DLD1 (cell line): ENCODE results near the gene DPM1.
"Not testable (repeated sequence)": the region's sequence is repeated elsewhere in the genome, so short reads cannot be mapped to it uniquely, and the experiment has no call there.

Source experiments
- in situ Hi-C: cut with HindIII; loops from 2 replicates; pipeline ENCODE4 v1.10.0; 2017; ENCODE audit warnings: low sequenced_read_pairs

The DPM1 gene

DNA sequence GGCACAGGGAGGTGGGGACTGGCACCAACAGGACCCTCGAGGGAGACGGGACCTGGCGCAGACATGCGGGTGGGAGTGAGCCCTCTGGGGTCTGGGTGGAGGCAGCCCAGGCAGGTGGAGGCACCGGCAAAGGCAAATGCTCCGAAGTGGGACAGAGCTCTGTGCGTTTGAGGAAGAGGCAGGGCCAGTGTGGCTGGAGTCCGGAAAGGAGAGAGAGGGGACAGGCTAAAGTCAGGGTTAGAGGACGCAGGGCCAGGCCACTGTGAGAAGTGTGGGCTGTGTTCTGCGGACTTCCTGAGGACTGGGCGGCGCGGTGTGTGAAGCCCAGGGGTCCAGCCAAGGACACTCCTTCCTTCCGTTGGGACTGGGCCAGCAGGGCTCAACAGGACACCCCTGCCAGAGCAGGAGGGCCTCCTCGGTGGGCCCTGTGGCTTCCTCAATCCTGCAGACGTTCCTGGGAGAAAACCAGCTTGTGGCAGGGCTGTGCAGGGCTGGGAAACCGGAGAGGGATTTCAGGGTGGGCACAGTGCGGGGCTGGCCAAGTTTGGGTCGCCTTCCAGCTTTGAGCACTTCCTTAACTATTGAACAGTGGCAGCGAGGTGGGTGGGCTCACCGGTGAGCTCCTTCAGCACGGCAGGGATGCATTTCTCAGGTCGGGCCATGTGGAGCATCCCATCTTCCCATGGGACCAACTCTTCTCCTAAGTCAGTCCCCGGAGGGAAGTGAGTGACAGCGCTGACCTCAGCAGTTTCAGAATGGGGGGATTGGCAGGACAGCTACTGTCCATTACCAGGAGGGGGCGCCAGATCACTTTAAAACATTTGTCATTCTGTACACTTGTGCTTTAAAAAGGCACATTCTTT, 22.8 kb upstream of the DPM1 start:
- in situ Hi-C loops = no loop called here

DNA sequence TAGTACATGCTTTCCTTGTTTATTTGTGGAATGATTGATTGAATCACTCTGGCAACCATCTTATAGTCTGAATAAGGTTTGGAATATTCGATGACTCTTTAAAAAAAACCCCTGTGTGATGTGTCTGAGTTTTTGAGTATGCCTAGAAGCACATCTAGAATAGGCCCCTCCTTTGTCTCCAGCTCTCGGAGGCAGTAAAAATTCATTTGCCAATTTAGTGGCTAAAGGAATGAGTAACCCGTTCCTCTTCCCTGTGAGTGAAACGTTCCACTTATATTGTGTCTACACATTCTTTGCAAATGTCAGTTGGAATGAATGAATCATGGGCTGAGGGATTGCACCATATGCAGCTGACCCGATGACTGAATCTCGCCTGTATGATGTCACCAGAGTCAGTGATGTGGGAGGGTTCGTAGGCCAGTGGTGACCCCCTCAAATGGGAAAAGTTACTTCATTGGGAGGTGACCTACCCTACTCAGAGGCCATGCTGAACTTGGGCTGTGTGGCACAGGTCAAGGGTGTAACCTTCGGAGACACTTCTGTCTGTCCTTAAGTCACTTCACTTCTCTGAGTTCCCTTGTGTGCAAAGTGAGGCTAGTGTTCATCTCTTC, 21.8 kb upstream of the DPM1 start:
- in situ Hi-C loops = no loop called here

DNA sequence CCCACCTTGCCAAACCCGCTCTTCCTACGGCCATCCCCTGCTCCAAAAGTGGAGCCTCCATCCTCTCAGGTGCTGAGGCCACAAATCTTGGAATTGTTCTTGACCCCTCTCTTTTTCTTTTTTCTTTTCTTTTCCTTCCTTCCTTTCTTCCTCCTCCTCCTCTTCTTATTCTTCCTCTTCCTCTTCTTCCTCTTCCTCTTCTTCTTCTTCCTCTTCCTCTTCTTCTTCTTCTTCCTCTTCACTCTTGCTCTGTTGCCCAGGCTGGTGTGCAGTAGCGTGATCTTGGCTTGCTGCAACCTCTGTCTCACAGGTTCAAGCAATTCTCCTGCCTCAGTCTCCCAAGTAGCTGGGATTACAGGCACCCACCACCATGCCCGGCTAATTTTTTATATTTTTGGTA, 20.2 kb upstream of the DPM1 start:
- in situ Hi-C loops = not testable (repeated sequence)

DNA sequence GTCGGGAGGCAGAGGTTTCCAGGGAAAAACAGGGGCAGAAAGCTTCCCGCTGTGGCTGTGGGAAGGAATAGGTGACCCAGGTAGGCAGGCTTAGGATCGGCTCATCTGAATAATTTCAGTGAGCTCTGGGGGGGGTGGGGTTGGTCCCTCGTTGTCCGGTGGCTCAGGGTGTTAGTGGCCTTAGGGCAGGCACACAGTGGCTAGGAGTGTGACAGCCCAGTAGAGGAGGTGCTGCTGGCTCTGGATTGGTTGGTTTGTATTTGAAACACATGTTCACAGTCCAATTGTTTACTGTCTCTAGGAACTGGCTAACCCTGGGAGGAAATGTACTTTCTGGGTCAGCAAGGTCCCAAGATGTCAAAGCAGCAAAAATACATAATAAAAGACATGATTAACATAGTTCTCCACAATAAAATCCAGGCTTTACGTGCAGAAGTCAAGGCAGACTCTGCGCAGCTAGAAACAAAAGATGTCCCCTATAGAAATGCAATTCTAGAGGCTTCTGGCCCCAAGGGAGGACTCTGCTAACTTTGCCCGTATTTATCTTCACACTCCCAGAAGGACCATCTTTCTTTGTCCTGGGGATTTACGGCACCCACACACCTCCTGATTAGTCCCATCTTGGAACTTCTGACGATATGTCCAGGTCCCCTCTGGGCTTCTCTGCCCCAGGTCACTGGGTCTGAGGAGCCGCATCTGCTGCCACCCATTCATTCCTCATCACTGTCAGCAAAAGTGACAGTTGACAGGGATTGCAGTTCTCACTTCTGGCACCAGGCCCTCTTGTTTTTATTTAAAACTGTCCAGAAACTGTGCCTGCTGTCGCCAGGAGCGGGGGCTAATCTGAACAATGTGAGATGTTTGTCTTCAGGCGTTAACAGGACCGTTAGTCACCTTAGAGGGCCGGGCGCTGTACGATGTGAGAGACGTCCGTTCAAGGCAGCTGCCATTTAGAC, 19.0 kb upstream of the DPM1 start:
- in situ Hi-C loops = no loop called here

DNA sequence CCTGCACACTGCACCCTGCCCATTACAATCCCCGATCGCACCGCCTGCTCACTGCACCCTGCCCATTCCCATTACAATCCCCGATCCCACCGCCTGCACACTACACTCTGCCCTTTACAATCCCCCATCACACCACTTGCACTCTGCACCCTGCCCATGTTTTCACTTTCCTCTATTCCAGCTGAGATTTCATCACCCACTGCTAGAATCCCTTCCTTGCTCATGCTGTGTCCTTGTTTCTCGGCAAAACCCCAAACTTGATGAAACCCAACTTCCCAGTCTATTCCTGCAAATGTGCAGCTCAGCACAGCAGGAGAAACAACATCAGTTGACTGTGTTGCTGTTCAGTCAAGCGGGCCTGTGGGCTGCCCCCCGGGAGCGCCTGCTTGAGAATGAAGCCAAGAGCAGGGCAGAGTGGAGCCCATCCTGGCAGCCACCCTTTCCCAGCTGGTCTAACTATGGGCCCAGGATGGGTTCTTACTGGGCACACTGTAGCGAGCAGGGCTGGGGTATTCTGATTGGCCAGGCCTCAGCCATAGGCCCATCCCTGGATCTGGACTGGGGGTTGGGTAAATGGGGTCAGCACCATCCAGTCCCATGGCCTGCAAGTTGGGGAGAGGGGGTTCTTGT, 17.5 kb upstream of the DPM1 start:
- in situ Hi-C loops = no loop called here

DNA sequence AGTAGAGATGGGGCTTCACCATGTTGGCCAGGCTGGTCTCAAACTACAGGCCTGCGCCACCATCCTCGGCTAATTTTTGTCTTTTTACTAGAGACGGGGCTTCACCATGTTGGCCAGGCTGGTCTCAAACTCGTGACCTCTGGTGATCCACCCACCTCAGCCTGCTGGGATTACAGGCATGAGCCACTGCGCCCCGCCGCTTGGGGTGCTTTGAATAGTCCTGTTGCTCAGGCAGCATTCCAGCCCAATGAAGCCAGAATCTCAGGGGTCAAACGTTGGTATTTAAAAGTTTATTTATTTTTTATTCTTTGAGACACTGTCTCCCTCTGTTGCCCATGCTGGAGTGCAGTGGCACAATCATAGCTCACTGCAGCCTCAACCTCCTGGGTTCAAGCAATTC, 11.6 kb upstream of the DPM1 start:
- in situ Hi-C loops = no loop called here

DNA sequence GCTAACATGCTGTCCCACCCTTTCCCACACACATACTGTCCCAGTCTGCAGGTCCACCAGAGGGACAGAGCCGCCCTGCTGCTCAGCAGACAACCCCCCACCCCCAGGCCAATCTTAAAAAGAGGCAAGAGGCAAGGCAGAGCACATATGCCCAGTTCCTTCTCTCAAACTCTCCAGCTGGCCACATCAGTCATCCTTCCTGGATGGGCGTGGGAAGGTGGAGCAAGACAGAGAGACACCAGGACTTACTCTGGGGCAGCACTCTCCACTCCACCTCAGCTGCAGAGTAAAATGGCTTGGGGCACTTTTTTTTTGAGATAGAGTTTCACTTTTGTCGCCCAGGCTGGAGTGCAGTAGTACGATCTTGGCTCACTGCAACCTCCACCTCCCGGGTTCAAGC, 11.1 kb upstream of the DPM1 start:
- in situ Hi-C loops = no loop called here

DNA sequence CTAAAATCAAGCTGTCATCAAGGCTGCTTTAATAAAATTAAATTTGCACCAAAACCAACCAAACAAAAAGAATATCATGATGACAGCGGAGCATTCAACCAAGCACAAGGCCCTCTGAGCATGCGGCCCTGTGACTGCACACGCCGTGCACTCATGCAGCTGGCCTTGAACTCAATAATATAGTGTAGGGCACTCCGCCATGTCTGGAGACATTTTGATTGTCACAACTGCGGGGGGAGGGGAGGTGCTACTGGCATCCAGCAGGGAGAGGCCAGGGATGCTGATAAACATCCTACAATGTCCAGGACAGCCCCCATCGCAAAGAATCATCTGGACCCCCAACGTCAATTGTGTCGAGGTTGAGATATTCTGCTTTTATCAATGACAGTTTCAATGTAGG, 10.0 kb upstream of the DPM1 start:
- in situ Hi-C loops = no loop called here

DNA sequence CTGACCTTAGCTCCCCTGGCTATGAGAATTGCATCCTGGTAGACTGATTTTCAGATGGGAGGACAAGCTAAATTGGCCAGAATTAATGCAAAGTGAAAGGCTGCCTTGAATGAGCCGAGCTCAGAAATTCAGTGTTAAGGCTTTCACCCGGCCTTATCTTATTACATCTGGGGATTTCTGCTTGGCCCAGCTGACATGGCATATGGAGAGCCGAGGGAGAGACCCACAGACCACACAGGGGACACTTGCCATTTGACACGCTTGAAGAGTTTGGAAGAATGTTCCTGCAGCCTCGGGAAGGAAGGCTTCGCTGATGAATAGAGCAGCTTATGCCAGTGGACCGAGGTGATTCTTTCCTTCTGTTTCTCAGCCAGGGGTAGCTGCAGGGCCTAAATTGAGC, 9.3 kb upstream of the DPM1 start:
- in situ Hi-C loops = no loop called here

DNA sequence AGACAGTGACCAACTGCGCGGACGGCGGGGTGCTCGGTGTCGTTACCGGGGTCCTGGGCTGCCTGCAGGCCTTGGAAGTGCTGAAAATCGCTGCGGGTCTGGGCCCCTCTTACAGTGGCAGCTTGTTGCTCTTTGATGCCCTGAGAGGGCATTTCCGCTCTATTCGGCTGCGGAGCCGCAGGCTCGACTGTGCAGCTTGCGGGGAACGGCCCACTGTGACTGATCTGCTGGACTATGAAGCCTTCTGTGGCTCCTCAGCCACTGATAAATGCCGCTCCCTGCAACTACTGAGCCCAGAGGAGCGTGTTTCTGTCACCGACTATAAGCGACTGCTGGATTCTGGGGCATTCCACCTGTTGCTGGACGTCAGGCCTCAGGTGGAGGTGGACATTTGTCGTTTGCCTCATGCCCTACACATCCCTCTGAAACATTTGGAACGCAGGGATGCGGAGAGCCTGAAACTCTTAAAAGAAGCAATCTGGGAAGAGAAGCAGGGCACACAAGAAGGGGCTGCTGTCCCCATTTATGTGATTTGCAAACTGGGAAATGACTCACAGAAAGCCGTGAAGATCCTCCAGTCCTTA, 1.3 kb upstream of the DPM1 start:
- in situ Hi-C loops = no loop called here

DNA sequence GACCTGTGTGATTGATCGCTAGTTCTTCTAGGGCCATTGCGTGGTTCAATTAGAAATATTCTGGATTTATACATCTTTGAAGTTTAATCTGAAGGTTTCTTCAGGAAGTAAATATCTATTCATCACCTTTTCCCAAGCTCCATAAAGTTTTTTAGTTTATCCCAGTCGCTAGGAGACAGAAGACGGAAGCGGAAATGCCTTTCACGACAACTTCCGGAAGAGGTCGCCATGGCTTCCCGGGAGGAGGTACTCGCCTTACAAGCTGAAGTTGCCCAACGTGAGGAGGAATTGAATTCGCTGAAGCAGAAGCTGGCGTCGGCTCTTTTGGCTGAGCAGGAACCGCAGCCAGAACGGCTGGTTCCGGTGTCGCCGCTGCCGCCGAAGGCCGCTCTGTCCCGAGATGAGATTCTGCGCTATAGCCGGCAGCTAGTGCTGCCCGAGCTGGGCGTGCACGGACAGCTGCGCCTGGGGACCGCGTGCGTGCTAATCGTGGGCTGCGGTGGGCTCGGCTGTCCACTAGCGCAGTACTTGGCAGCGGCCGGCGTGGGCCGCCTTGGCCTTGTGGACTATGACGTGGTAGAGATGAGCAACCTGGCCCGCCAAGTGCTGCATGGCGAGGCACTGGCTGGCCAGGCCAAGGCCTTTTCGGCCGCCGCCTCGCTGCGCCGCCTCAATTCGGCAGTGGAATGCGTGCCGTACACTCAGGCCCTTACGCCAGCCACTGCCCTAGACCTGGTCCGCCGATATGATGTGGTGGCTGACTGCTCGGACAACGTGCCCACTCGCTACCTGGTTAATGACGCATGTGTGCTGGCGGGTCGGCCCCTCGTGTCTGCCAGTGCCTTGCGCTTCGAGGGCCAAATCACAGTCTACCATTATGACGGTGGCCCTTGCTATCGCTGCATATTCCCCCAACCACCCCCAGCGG, 547 bp upstream of the DPM1 start, which contains the start of gene MOCS3:
MOCS3 (plus strand) TSS at position 204 of the 928 bp plus-strand sequence; CDS start at position 229, 25 bp downstream.
- in situ Hi-C loops = no loop called here

DNA sequence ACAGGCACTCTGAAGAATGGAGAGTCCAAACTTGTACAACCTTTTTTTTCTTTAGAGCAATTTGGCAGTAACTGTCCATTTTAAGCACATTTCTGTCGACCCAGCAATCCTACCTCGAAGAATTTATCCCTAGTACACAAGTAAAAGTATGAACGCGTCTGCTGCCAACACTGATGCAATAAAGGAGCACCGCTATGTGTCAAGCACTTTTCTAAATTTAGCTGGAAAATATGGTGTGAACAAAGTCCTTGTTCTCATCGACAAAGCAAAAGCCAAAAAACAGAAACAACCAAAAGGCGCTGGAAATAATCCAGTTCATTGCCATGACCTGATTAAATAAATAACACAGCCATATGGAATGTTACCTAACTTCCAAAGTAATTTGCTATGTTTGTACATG, 1.1 kb downstream of the DPM1 start:
- in situ Hi-C loops = no loop called here

DNA sequence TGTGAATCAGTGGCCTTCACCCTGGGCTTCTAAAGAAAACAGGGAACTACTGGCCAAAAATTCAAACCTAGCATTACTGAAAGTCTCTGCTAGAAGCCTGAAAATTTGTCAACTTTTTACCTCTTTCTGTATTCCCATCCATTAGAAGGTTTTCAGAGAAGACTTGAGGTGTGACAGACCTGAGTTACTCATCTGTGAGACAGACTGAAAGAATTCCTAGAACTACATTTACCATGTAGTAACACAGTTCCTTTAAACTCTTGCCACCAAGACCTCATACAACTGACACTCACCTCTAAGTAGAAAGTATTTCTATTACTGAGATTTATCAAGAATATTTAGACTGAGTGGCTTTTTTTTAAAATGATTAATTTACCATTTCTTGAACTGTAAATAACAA, 4.5 kb downstream of the DPM1 start:
- in situ Hi-C loops = no loop called here

DNA sequence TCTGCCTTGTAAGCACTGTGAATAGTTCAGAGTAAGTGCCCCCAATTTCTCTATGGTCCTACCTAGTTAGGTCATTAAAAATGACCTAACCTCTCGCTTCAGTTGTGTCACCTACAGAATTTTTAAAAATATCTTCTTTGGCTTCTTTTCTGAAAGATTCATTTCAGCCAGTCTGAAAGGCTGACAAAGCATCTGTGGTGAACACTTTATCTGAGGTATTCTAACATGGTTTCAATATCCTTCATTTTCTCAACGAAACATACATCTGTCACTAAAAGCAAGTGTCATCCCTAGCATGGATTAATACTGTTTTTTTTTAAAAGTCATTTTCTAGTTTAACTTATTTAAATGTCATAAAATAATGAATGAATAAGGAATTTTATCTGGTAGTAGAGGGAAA, 5.1 kb downstream of the DPM1 start:
- in situ Hi-C loops = no loop called here

DNA sequence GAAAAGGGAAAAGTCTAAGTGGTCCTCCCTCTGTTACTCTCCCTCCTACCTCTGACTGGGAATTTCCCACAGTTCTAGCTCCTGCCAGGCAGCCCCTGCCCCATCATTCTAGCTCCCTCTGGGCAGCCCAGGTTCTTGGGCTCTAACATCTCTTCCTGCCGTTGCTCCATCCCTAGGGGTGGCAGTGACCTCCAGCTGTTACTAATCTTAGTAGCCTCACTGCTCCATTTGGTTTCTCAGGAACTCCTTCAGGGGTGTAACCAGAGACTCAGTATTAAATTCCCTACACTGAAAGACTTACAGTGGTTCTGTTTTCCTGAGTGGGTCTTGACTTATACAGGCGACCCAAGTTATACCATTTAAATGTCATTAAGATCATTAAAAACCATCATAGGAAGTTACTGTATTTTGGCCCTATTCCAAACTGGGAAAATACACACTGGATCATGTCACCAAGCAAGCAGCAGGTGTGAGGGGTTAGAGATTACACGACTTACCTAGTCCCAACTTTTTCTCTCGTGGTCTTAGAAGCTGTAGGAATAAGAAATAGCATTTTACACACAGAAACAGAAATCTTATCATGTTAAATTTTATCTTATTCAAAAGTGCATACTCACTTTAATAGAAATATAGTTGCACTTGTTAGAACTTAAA, 10.1 kb downstream of the DPM1 start:
- in situ Hi-C loops = no loop called here

DNA sequence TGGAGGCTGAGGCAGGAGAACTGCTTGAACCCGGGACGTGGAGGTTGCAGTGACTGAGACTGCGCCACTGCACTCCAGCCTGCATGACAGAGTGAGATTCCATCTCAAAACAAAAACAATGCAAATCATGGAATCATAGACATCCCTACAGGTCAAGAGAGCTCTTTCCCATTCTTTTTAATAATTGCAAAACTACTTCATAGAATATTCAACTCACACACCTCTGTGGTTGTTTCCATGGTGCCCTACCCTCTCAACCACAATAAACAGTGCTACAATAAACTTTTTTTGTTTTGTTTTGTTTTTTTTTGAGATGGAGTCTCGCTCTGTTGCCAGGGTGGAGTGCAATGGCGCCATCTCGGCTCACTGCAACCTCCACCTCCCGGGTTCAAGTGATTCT, 15.3 kb downstream of the DPM1 start:
- in situ Hi-C loops = no loop called here

DNA sequence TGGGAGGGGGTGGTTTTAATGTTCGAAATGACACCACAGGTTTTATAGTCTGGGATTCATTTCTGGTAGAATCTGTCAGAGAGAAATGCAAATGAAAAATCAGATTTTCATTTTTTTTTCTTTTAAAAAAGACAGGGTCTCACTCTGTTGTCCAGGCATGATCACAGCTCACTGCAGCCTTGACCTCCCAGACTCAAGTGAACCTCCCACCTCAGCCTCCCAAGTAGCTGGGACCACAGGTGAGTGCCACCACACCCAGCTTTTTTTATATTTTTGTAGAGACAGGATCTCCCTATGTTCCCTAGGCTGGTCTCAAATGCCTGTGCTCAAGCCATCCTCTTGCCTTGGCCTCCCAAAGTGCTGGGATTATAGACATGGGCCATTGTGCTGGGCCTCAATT, 24.7 kb downstream of the DPM1 start:
- in situ Hi-C loops = no loop called here

DNA sequence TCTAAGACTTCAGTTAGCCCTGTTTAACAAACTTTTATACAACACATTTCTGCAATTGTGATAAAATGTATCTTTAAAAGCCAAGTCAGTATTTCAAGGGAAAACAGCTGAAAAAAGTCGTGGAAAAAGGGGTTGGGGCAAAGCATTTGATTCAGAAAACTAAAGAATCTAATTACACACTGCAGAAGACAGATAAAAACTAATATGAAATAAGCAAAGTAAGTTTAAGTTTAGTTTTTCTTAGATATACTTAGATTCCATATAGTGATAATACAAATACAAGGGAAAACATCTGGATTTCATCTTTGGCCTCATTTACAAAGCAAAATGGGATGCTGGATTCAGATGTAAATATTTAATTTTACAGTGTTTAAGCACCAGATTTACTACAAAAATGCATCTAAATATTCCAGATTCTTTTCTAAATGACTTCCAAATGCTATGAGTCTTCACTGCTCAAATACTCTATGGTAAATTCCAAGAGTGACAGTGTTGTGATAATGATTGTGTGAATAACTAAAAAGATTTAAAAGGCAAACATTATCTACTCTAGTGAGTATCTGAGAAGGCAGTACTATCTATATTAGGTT, 25.5 kb downstream of the DPM1 start:
- in situ Hi-C loops = no loop called here
